GM19240 (cell line): ENCODE measurements around the gene PTPN14.

Experiments used
- DNase-seq: peaks from one replicate; pipeline ENCODE4 v3.0.0; 2011; ENCODE audit warnings: low spot score; ENCODE audit not compliant: insufficient read length

PTPN14 gene

GRCh38 chr1:214337511-214337910 lies 213.9 kb downstream of the PTPN14 start:
- DNase-seq, result no peak

- DNase-seq, result no peak
Measured at GRCh38 chr1:214337015-214337414, 214.4 kb downstream of the PTPN14 start.

- DNase-seq, result no peak
Measured at GRCh38 chr1:214335567-214335966, 215.8 kb downstream of the PTPN14 start.

GRCh38 chr1:214332946-214333798 lies 218.2 kb downstream of the PTPN14 start:
- no peak for DNase-seq

- DNase-seq, result peak; percentile 25
Measured at GRCh38 chr1:214331827-214332423, 219.5 kb downstream of the PTPN14 start.

GRCh38 chr1:214331180-214331579 lies 220.2 kb downstream of the PTPN14 start:
- no peak for DNase-seq

- no peak for DNase-seq
Measured at GRCh38 chr1:214330715-214331114, 220.7 kb downstream of the PTPN14 start.

- DNase-seq, result no peak
Measured at GRCh38 chr1:214330222-214330621, 221.2 kb downstream of the PTPN14 start.

GRCh38 chr1:214329470-214330220 lies 221.8 kb downstream of the PTPN14 start:
- DNase-seq, result no peak

- peak; percentile 62 for DNase-seq
Measured at GRCh38 chr1:214328770-214329469, 222.5 kb downstream of the PTPN14 start.

GRCh38 chr1:214327514-214327913 lies 223.9 kb downstream of the PTPN14 start:
- DNase-seq, result no peak

GRCh38 chr1:214326406-214326805 lies 225.0 kb downstream of the PTPN14 start:
- no peak for DNase-seq

- no peak for DNase-seq
Measured at GRCh38 chr1:214324896-214325800, 226.3 kb downstream of the PTPN14 start.

GRCh38 chr1:214321705-214322453 lies 229.5 kb downstream of the PTPN14 start:
- no peak for DNase-seq

GRCh38 chr1:214319938-214320337 lies 231.5 kb downstream of the PTPN14 start:
- DNase-seq, result no peak

- no peak for DNase-seq
Measured at GRCh38 chr1:214318956-214319736, 232.3 kb downstream of the PTPN14 start.

GRCh38 chr1:214318356-214318755 lies 233.0 kb downstream of the PTPN14 start:
- no peak for DNase-seq

GRCh38 chr1:214317734-214318133 lies 233.7 kb downstream of the PTPN14 start:
- DNase-seq, result no peak

GRCh38 chr1:214317300-214317699 lies 234.1 kb downstream of the PTPN14 start:
- DNase-seq, result no peak
